ENCODE data around the gene FAM53A.

DNA sequence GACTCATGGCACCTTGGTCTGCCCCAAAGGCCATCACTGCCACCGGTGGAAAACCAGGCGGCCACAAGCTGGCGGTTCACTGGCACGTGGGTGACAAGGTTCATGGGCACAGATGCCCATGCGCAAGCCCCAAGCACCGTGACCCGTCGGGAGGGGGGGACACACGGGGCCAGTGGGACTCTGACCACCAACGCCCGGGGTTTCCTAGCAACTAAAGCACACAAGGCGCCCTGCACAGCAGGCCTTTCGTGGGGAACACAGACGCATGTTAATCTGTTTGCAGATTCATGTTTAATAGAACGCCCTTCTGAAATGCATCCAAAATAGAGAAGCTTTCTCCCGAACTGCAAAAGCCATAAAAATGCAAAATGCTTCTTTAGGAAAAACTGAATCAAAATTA is 43.9 kb downstream of the FAM53A start:
- TF ChIP-seq, protein P1, sequence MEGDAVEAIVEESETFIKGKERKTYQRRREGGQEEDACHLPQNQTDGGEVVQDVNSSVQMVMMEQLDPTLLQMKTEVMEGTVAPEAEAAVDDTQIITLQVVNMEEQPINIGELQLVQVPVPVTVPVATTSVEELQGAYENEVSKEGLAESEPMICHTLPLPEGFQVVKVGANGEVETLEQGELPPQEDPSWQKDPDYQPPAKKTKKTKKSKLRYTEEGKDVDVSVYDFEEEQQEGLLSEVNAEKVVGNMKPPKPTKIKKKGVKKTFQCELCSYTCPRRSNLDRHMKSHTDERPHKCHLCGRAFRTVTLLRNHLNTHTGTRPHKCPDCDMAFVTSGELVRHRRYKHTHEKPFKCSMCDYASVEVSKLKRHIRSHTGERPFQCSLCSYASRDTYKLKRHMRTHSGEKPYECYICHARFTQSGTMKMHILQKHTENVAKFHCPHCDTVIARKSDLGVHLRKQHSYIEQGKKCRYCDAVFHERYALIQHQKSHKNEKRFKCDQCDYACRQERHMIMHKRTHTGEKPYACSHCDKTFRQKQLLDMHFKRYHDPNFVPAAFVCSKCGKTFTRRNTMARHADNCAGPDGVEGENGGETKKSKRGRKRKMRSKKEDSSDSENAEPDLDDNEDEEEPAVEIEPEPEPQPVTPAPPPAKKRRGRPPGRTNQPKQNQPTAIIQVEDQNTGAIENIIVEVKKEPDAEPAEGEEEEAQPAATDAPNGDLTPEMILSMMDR (IDR thresholded peaks at IDR 0.05): no peak
- no peak for TF ChIP-seq POLR2A (IDR thresholded peaks at IDR 0.05)
